ENCODE measurements around the gene CCDC154.

The CCDC154 gene

DNA sequence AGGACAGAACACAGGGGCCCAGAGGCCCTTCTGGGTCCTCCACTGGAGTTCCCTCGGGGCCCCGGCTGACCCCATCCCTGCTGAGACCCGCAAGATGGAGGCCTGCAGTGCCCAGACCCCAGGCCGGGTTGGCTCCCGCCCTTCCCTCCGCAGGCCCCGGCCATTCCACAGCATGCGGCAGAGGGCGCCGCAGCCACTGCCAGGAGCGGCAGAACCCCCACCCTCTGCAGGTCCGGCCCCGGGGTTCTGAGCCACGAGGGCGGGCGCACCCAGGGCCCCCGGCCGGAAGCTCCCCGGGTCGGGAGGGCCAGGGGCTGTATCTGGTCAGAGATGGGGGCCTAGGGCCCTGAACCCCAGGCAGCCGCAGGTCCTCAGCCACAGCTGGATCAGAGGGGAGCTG is 15.8 kb downstream of the CCDC154 start:
- TF ChIP-seq, protein P1, sequence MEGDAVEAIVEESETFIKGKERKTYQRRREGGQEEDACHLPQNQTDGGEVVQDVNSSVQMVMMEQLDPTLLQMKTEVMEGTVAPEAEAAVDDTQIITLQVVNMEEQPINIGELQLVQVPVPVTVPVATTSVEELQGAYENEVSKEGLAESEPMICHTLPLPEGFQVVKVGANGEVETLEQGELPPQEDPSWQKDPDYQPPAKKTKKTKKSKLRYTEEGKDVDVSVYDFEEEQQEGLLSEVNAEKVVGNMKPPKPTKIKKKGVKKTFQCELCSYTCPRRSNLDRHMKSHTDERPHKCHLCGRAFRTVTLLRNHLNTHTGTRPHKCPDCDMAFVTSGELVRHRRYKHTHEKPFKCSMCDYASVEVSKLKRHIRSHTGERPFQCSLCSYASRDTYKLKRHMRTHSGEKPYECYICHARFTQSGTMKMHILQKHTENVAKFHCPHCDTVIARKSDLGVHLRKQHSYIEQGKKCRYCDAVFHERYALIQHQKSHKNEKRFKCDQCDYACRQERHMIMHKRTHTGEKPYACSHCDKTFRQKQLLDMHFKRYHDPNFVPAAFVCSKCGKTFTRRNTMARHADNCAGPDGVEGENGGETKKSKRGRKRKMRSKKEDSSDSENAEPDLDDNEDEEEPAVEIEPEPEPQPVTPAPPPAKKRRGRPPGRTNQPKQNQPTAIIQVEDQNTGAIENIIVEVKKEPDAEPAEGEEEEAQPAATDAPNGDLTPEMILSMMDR (IDR thresholded peaks at IDR 0.05), result no peak
- peaks cover 0 to 3% of the 10 kb centered on the region in 2 experiments for H3K4me1 ChIP-seq (ENCODE audit: control insufficient read depth in 1 of 2, insufficient read depth in 1 of 2, low read depth in 1 of 2, low read length in 1 of 2)
- H3K4me3 ChIP-seq (ENCODE audit: low read depth in 1 of 2, low read length in 1 of 2), result no peak overlapping the region
- no peak overlapping the region for H3K27ac ChIP-seq
- H3K27me3 ChIP-seq, result peaks cover 58% of the 10 kb centered on the region
- H3K9me3 ChIP-seq, result no peaks in the 10 kb centered on the region
- H3K36me3 ChIP-seq, result no peaks in the 10 kb centered on the region

DNA sequence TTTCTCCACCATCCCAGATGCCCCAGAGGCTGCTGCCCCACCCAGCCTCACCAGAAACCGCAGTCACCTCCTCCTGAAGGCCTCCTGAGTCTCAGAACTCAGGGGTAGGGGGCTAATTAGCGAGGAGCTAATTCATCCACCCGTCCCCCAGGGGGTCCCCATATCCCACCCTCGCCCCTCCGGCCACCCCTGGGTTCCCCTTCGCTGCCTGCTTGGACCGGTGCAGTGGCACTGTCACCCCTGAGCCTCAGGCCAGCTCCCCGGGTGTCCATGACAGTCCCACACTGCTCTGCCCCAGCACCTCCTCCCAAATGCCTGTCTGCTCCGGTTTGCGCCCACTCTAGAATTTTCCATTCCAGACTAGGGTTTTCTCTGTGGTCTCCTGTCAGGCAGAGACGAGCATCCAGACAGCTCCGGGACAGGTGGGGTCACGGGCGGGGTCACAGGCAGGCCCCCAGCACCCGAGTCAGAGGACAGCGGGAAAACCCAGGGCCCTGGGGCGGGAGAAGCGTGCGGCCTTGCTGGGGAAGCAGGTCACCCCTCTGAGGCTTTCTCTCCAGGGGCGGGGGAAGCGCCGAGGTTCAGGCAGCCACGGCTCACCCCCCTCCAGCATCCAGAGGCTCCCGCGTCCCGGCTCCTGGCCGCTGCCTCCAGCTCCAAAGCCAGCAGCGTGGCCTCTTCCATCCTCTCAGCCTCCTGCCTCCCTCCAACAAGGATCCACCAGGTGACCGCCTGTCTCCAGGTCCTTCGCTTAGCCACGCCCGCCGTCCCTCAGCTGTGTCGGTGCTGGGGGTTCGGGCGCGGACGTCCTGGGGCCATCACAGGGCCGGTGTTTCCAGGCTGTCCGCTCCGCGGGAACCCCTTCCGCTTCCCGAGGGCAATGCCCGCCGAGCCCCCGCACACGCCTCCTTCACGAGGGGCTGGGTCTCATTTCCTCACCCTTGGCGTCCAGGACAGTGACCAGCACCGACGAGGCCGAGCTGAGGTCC is 16.6 kb downstream of the CCDC154 start:
- no peak overlapping the region for H3K27ac ChIP-seq
- H3K27me3 ChIP-seq, result peaks cover 50% of the 10 kb centered on the region
- no peaks in the 10 kb centered on the region for H3K9me3 ChIP-seq
- TF ChIP-seq, protein P1 (IDR thresholded peaks at IDR 0.05), result no peak
- H3K36me3 ChIP-seq, result no peaks in the 10 kb centered on the region
- H3K4me3 ChIP-seq (ENCODE audit: low read depth in 1 of 2, low read length in 1 of 2), result no peak overlapping the region
- peaks cover 0 to 3% of the 10 kb centered on the region in 2 experiments for H3K4me1 ChIP-seq (ENCODE audit: control insufficient read depth in 1 of 2, insufficient read depth in 1 of 2, low read depth in 1 of 2, low read length in 1 of 2)

DNA sequence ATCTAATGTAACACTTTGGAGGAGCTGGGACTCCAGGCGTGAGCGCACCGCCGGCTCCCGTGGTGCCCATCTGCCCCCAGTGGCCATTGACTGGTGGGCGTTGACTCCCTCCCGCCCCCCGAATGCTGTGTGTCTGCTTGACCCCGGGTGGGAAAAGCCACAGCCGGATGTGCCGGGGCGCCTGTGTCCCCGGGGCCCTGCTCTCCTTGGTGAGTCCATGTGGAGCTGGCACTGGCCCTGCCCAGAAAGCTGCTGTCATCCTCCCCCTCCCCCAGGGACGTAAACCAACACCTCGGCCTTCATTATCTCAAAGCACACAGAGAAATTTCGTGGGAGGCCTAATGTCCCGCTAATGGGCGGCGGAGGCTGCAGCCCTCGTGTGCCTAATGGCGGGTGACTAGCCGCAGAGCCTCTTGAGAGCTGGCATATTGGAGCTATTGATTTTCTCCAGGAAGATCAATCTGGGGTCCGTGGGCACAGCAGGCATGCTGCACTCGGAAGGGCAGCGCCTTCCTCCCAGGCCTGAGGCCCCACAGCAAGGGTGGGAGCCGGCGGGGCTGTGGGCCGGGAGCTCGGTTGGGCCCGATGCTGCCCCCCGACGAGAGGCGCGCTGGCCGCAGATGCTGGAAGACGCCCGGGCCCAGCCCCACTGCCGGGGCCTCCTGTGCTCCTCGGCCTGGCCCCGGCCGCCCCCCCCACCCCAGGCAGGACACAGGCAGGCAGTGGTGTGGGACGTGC is 17.5 kb downstream of the CCDC154 start:
- H3K4me1 ChIP-seq (ENCODE audit: control insufficient read depth in 1 of 2, insufficient read depth in 1 of 2, low read depth in 1 of 2, low read length in 1 of 2), result peaks cover 0 to 3% of the 10 kb centered on the region in 2 experiments
- no peaks in the 10 kb centered on the region for H3K9me3 ChIP-seq
- no peak overlapping the region for H3K4me3 ChIP-seq (ENCODE audit: low read depth in 1 of 2, low read length in 1 of 2)
- no peak overlapping the region for H3K27ac ChIP-seq
- H3K27me3 ChIP-seq, result peaks cover 42% of the 10 kb centered on the region
- no peaks in the 10 kb centered on the region for H3K36me3 ChIP-seq
- TF ChIP-seq, protein P1 (IDR thresholded peaks at IDR 0.05), result no peak

- Histone ChIP-seq H3K4me1 (ENCODE audit: control insufficient read depth in 1 of 2, insufficient read depth in 1 of 2, low read depth in 1 of 2, low read length in 1 of 2) (peaks cover 5 to 10% of the 10 kb centered on the region in 2 experiments), H3K9me3 (no peaks in the 10 kb centered on the region), H3K4me3 (ENCODE audit: low read depth in 1 of 2, low read length in 1 of 2) (no peak overlapping the region), H3K27ac (no peak overlapping the region), H3K27me3 (peaks cover 30% of the 10 kb centered on the region), H3K36me3 (no peaks in the 10 kb centered on the region)
- TF ChIP-seq, protein P1 (IDR thresholded peaks at IDR 0.05), result no peak
These were observed 18.6 kb downstream of the CCDC154 start for GRCh38 chr16:1425616-1426370.

DNA sequence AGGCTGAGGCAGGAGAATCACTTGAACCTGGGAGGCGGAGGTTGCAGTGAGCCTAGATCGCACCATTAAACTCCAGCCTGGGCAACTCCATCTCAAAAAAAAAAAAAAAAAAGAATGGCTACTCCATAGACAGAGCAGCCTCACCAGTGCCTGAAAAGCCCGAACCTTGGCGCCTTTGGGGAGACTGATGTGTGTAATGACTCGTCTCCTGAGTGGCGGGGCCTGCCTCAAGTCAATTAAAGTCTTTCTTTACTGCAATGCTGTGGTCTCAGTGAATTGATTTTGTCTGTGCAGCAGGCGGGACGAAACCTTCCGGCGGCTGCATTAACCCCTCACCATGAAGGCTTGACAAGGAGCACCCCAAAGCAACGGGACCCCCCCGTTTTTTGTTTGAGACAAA is 20.3 kb downstream of the CCDC154 start:
- Histone ChIP-seq H3K4me1 (ENCODE audit: control insufficient read depth in 1 of 2, insufficient read depth in 1 of 2, low read depth in 1 of 2, low read length in 1 of 2) (peaks cover 13 to 19% of the 10 kb centered on the region in 2 experiments), H3K4me3 (ENCODE audit: low read depth in 1 of 2, low read length in 1 of 2) (no peak overlapping the region), H3K36me3 (no peaks in the 10 kb centered on the region), H3K9me3 (no peaks in the 10 kb centered on the region), H3K27me3 (peaks cover 13% of the 10 kb centered on the region), H3K27ac (no peak overlapping the region)
- TF ChIP-seq, protein P1 (IDR thresholded peaks at IDR 0.05), result no peak

All from neutrophil (primary cell).